Activated effector memory CD4-positive, alpha-beta T cell treated with anti-CD3 and anti-CD28 coated beads, Interleukin-2, amount 50 U/mL, for 16 hours (primary cell): ENCODE measurements around the gene KRTAP16-1.
"Not testable (repeated sequence)": the region's sequence is repeated elsewhere in the genome, so short reads cannot be mapped to it uniquely, and the experiment has no call there.

Experiments used
- DNase-seq: peaks from one replicate; pipeline ENCODE4 v3.0.0-alpha.2; 2020

KRTAP16-1 gene, protein sequence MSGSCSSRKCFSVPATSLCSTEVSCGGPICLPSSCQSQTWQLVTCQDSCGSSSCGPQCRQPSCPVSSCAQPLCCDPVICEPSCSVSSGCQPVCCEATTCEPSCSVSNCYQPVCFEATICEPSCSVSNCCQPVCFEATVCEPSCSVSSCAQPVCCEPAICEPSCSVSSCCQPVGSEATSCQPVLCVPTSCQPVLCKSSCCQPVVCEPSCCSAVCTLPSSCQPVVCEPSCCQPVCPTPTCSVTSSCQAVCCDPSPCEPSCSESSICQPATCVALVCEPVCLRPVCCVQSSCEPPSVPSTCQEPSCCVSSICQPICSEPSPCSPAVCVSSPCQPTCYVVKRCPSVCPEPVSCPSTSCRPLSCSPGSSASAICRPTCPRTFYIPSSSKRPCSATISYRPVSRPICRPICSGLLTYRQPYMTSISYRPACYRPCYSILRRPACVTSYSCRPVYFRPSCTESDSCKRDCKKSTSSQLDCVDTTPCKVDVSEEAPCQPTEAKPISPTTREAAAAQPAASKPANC

DNA sequence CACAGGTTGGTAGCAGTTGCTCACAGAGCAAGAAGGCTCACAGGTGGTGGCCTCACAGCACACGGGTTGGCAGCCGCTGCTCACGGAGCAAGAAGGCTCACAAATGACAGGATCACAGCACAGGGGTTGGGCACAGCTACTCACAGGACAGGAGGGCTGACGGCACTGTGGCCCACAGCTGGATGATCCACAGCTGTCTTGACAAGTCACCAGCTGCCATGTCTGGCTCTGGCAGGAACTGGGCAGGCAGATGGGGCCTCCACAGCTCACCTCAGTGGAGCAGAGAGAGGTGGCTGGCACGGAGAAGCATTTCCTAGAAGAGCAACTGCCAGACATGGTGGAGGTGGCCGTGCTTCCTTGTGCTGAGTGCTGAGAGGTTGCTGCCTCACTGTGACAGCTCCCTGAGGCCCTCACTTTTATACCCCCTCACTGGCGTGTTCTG is at the start of gene KRTAP16-1:
TSS of gene KRTAP16-1 (minus strand) at position 392 of the 442 bp plus-strand sequence. CDS start at position 336, 56 bp downstream.
- DNase-seq = peak; percentile 77

DNA sequence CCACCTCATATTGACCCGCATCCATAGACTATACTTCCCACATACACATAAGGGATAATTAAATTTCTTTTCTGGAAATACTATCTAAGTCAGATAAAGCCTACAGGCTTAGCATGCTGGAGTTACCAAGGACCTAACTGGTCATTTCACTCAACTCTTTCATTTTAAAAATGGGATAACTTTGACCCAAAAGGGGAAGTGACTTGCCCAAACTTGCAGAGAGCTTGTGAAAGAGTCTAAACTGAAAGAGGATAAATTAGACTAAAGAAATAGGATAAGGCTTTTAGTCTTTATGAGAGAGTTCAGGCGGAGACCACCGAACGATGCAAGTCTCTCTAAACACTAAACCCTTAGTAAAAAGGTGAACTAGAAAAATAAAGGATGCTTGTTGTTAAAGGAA is 45.4 kb upstream of the KRTAP16-1 start:
- no peak for DNase-seq

DNA sequence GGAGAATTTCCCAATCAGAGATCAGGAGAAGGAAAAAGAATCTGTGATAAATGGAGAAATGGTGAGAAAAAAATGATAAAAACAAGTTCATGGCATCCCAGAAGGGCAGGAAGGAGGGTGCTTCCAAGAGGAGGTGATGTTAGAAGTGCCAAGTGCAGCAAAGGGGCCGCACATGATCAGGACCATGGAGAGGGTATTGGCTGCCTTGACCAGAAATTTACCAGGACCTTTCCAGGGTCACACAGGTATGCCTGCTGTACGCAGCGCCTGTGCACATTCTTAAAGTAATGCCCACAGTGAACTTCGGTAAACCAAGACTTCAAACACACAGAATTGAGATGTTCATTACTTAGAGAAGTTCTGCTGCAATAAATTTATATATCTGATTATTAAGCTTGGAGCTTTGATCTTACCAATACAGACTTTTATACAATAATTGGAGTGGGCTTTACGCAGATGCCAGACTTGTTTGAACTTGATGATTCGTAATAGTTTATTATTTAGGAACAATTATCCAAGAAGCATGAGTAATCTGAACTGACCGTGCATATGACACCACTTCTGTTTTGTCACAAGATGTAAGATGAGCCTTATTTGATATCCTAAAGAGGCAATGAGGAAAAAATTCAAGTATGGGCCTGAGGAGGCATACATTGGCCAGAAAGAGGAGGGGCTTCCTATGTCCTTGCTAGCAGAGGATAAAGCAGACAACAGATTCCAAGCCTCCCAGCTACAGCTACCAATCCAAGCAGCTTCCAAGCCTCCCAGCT is 43.7 kb upstream of the KRTAP16-1 start:
- DNase-seq = no peak

DNA sequence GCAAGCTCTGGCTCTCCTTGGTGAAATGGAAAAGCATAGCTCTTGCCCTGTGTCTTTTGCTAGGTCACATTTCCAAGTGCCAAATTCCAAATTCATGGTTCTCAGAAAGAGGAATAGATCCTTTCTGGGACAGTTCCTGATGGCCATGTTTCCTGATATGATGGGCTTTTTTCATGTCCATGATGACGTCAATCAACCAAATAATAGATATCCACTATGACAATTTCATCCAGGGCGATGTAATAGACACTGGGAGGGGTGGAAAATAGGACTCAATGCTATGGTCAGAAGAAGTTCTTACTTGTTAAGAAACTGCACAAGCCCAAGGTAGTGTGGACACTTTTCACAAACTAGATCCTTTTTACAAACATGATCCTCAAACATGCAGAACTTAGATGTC is 42.1 kb upstream of the KRTAP16-1 start:
- no peak for DNase-seq

DNA sequence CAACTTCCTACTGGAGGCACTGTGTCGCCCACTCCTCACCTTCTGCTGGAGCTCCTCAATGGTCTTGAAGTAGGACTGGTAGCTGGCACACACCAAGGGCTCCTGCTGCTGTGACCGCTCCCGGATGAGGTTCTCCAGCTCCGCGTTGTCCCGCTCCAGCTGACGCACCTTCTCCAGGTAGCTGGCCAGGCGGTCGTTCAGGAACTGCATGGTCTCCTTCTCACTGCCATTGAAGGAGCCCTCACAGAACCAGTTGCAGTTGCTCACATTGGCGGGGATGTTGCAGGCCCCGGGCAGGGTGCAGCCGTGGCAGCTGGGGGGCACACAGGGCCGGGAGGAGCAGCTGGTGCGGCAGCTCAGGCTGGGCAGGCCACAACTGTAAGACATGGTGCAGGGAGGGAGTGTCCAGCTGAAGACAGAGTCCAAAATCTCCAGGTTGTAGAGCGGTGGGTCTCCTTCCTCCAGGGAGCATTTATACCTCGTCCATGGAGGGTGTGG is 41.3 kb upstream of the KRTAP16-1 start, which contains the start of gene KRT33A:
TSS of gene KRT33A (minus strand) at position 448 of the 498 bp plus-strand sequence. CDS start at position 387, 61 bp downstream.
- DNase-seq = not testable (repeated sequence)

DNA sequence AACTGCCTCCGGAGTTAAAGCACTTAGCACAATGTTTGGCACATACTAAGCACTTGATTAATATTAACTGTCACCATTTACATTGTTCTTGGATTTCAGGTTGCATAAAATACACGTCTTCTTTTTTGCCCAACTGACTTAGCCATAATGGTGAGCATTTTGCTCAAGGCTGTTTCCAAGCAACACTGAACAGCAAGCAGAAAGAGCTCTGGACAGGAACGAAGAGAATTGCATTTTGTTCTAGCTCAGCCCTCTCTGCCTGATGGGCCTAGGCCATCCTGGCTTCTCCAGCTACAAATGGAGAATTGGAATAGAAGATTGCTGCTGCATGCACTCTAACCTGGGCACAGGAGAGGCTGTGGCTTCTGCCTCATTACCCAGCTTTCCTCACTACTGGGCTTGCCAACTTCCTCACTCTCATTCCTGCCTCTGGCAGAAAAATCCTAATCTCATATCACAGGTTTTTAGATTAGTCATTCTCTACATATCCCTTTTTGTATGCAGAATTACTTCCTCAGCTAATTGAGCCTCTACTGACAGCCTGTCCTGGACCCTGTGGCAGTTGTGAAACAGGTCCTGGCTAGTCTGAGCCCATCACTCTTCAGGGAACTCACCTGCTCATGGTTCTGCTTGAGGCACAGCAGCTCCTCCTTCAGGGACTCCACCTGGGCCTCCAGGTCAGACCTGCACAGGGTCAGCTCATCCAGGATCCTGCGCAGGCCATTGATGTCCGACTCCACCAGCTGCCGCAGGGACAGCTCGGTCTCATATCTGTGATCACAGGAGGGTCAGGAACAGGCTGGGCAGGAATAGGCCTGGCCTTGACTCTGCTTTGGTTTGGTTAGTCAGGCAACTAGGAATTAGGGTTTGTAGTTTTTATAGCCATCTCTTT is 39.0 kb upstream of the KRTAP16-1 start:
- no peak for DNase-seq

DNA sequence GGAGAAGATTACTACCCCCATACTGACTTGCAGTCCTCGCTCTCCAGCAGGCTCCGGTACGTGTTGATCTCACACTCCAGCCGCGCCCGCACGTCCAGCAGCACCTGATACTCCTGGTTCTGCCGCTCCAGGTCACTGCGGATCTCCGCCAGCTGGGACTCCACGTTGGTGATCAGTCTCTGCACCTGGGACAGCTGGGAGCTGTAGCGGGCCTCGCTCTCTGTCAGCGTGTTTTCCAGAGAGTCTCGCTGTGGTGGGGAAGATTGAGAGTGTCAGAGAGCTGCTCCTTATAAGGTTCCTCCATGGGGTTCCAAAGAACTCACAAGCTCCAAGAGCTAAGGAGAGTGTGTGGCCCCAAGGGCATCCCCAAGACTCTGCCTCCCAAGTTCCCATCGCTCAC is 37.3 kb upstream of the KRTAP16-1 start:
- DNase-seq = not testable (repeated sequence)

DNA sequence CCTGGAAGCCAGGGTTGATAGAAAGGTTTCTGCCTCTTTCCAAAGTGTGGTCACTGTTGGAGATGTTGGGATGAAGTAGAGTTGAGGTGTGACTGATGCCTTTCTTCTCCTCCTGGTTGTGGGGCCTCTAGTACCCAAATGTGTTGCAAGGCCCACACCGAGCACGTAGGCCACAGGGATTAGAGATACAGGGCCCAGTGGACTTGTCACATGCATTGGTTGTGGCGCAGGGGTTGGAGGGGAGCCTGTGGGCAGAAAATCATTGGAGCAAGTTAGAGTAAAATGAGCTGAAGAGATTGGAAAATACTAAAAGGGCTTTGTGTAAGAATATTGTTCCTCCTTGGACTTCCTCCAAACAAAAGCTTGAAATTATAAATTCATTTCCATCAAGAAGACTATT is 36.9 kb upstream of the KRTAP16-1 start:
- DNase-seq = no peak

DNA sequence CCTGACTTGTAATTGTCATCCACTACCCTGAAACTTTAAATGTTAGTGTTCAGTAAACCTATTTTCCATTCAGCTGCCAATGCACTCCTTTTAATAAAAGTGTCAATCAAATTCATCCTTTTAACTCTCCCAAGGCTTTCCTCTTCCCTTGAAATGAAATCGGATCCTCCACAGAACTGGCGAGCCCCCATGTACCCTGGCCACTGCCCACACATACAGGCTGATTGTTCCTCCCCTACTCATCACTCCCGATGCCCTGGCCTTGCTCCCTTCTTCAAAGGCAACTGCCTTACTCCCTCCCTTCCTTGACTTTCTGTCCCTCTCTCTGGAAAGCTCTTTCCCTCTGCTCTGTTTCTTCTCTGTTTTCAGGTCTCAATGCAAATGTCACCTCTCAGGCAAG is 33.9 kb upstream of the KRTAP16-1 start:
- no peak for DNase-seq

DNA sequence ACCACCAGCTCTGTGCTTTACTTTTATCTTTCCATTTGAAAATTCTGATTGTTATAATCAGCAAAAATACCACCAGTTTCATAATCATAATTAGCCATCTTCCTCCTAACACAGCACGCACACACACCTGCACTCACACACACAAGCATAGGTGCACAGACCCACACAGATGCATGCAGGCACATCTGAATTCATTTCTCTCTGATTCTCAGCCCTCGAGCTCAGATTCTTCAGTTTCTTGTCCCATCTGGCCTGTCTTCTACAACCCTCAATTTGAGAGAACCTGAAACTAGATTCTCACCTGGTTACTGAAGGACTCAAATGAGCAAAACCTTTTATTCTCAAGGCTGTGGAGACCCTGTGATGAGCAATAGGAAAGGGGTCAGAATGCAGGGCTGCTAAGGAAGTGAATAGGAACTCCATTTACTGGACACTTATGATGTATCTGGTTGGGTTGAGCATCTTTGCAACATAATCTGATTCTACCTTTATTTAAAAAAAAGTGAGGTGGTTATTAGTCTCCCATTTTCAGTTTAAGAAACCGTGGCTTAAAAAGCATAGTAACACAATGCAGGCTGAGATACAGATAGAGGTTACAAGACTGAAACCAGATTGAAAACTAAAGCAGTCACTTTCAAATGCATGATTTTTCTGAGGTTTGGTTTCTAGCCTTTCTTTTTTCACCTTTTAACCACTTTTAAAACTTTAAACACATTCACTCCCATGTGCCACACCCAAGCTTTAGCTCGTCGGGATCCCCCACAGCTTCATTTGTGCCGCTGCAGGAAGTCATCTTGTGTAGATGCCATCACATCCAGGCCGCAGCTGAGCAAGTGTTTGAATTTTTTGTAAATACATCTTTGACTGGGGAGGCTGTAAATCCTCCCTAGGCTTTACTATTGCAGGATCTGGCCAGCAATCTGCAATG is 32.1 kb upstream of the KRTAP16-1 start:
- peak; percentile 79 for DNase-seq

DNA sequence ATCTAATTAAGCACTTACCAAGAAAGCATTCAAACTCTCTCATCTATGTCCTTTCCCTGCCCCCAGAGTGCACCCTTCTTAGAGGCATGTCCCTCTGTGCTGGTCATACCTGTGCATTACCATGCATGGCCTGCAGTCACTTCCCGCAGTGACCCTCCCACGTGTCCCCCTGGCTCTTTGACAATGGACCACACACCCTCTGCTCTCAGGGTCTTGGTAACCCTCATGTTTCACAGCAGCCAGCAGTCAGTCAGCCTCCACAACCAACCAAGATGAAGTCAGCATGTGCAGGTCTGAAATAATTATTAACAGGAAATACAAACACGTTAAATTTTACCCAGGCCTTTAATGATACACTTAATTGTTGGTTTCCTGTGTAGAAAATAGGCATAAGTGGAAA is 31.4 kb upstream of the KRTAP16-1 start:
- DNase-seq = no peak

DNA sequence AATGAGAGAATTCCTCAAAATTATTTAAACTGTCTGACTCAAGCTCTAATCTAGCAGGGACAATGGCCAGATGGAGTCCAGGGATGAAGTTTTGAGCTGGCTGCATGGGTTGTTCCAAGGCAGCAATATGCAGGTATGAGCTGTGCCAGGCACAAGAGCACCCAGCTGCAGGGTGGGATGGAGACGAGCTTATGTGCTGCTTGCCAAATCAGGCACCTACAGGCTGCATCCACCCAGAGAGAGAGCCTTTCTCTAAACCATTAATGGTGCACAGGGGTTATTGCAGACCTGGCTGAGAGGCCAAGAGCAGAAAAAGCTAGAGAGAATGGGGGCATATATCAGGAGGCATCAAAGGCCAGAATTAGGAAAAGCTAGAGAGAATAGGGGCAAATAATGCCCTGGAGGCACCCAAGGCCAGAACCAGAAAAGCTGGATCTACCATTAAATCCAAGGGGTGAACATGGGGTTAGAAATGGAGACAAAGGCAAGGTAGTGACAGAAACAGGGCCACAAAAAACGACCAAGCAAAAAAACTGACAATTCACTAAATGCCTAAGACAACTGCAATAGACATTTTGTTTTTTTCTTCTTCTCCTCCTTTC is 30.6 kb upstream of the KRTAP16-1 start:
- no peak for DNase-seq

DNA sequence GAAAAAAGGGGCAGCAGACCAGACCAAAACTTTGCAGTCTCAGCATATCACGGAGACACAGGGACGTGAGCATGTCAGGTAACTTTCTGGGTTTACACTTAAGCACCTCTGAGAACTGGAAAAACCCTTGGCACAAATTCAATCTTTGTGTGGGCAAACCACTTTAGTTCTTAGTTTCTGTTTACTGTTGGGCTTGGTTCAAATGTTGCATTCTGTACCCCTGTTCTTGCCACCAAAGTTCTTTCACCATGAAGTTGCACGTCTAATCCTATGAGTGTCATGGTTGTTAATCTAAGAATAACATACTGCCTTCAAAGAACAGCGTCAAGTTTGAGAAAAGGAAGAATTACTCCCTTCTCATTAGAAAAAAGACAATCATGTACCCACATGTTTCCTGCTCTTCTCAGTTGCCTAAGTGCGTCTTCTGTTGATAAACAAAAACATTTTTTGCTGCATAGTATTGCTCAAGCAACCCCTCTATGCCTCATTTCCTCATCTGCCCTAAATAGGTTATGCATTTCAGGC is 29.9 kb upstream of the KRTAP16-1 start:
- DNase-seq = peak; percentile 74

DNA sequence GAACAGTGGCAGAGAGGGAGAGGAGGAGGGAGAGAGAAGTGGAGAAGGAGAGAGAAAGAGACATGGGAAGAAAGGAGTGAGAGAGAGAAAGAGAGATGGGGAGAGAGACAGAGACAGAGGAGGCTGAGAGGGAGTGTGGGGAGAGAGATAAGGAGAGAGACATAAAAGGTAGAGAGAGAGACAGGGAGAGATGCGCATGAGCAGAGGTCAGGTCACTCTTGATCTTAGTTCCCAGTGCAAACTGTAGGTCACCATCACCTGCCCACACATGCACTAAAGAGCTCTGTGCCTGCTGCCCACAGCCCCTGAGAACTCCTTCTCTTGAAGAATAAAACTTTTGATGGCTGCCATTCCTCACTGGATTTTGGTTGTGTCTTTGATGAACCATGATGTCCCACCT is 26.6 kb upstream of the KRTAP16-1 start:
- no peak for DNase-seq

DNA sequence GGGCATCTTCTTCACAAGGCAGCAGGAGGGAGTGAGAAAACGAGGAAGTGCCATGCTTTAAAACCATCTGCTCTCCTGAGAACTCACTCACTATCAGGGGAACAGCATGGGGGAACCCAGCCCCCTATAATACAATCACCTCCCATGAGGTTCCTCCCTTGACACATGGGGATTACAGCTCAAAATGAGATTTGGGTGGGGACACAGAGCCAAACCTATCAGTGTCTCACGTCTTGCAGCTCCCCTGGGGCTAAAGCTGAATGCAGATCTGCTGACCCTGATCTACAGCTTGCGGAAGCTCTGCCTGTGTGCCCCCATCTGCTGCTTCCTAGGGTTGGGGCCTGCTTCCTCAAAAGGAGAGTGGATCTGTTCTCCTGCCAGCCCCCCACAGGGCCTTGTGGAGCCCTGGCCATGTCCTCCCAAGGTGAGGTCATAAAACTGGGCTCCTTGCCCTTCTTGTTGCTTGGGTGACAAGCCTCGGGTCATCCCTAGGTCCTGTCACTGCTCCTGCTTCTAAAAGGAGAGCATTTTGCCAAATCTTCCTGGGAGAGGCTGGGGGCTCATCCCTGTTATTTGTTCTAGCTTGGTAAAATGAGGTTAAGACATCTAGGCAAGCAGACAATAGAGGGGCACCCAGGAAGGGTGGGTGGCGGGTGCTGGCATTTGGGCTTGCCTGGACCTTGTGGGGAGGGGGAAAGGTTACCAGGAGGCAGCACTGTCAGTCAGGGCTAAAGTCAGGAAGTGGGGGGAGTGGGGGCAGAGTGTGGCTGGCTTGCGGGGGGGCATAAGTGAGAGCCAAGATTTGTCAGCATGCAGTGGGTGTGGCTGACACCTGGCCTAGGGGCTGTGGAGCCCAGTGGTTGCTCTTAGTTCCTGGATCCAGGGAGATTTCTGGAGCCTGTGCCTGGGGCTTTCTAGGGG is 25.5 kb upstream of the KRTAP16-1 start:
- DNase-seq = no peak

DNA sequence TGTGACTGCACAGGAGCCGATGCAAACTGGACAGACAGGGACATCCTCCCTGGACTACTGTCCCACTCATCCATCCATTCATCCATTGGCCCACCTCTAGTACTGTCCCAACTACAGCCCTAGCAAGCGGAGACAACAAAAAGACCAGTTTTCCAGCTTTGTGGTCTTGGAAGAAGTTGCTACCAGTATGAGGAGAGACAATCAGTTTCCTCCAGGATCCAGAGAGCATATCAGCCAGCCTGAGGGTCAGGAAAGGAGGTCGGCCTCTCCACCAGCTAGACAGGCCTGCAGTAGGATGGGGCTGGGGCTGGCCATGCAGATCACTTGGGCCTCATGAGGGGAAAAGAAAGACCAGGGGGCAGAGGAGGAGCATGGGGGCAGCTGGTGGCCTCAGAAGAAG is 24.7 kb upstream of the KRTAP16-1 start:
- no peak for DNase-seq

DNA sequence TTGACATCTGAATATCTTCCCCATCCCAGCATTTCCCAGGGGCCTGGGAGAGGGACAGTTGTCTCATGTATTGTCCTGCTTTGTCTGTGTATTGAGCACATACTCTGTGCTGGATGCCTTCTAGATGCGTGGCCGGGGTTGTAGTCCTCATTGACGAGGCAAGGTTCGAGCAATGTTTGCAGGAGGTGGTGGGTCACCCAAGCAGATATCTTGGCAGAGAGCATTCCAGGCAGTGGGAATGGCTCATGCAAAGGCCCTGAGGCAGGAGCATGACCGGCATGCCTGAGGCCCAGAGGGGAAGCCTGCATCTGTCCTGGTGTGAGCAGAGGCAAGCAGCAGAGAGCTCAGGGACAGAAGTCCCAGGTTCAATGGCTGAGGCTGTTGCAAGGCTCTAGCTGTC is 24.0 kb upstream of the KRTAP16-1 start:
- no peak for DNase-seq

DNA sequence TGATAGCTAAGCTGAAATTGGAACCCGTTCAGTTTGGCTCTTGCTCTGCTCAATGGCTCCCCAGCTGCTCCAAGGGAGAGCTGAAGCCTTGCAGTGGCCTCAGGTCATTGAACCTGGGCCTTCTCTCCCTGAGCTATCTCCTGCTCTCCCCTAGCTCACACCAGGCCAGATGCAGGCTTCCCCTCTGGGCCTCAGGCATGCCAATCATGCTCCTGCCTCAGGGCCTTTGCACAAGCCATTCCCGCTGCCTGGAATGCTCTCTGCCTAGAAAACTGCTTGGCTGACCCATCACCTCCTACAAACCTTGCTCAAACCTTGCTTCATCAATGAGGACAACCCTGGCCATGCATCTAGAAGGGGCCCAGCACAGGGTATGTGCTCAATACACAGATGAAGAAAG is 23.1 kb upstream of the KRTAP16-1 start:
- no peak for DNase-seq

DNA sequence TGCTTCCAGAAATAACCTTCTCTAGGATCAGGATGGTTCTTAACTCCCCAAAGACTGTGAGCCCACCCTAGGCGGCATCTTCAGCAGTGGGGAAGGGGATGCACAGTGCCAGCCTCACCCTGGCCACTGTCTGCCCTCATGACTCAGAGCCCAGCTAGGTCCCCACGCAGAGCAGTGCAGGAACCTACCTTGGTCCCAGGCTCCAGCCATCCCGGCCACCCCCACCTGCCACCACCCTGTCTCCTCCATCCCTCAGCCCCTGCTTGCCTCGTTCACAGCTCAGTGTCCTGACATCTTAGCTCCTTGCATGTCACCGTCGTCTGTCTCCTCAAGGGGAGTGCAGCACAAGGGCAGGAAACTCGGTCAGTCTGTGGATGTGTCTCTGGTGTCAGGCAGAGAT is 22.5 kb upstream of the KRTAP16-1 start:
- no peak for DNase-seq
